Activated CD4-positive, alpha-beta memory T cell treated with anti-CD3 and anti-CD28 coated beads for 36 hours (primary cell): ENCODE measurements around the gene ALOXE3. TPM values are rescaled to one million over a fixed set of nuclear protein-coding genes. Genes with fewer than 3 reads are reported as not detected.
"Not testable (repeated sequence)": the region's sequence is repeated elsewhere in the genome, so short reads cannot be mapped to it uniquely, and the experiment has no call there.

Experiments
- CTCF ChIA-PET: fragments of 350-600 bp; sonication (Branson Sonifier 250); formaldehyde crosslinking; loops from one replicate; lab custom pipeline; 2021; ENCODE audit warnings: antibody characterized with exemption, inconsistent platforms; lab: Charles Lee
- POLR2A ChIA-PET: fragments of 350-600 bp; sonication (Branson Sonifier 250); formaldehyde crosslinking; loops from one replicate; lab custom pipeline; 2021; ENCODE audit warnings: antibody characterized with exemption; lab: Charles Lee
- DNase-seq: peaks from one replicate; pipeline ENCODE4 v3.0.0-alpha.2; 2020
- H3K27ac Mint-ChIP-seq: one replicate; pipeline ENCODE4 v1.8.0; 2021; ENCODE audit warnings: mixed read lengths
- H3K27me3 Mint-ChIP-seq: one replicate; pipeline ENCODE4 v1.8.0; 2021; ENCODE audit warnings: mixed read lengths
- H3K36me3 Mint-ChIP-seq: one replicate; pipeline ENCODE4 v1.8.0; 2021; ENCODE audit warnings: mixed read lengths
- H3K4me1 Mint-ChIP-seq: one replicate; pipeline ENCODE4 v1.8.0; 2021; ENCODE audit warnings: low read depth, mixed read lengths
- H3K4me3 Mint-ChIP-seq: one replicate; pipeline ENCODE4 v1.8.0; 2021; ENCODE audit warnings: mild to moderate bottlenecking, mixed read lengths
- H3K9me3 Mint-ChIP-seq: one replicate; pipeline ENCODE4 v1.8.0; 2021; ENCODE audit warnings: mixed read lengths
- intact Hi-C: fragments of 100-400 bp; cut with micrococcal nuclease; formaldehyde crosslinking; loops from one replicate; pipeline ENCODE4 v1.15.1; 2023
- total RNA-seq, 2 experiments: library from RNA; stranded (reverse); gene quantifications; one replicate each; pipeline ENCODE4 v1.2.3, GENCODE V29; 2021

ALOXE3 gene
- total RNA-seq, 2 experiments from 2014 or later: 0.12 TPM

GRCh38 chr17:8108972-8109660 is 9.2 kb downstream of the ALOXE3 start:
- H3K9me3 Mint-ChIP-seq: no peaks in the 10 kb centered on the region
- no peak for DNase-seq
- POLR2A ChIA-PET: no interaction called here
- peaks cover 14% of the 10 kb centered on the region for H3K27me3 Mint-ChIP-seq
- H3K27ac Mint-ChIP-seq: no peak overlapping the region
- CTCF ChIA-PET: interaction anchor here (0.9 to 12.5 kb wide), 14 partner anchors 9 to 120 kb away, joined by 3 to 172 read pairs (median 12); partner anchors contain the start of genes ALOX12B and ALOXE3
- H3K4me3 Mint-ChIP-seq: no peak overlapping the region
- intact Hi-C loops: no loop called here
- H3K36me3 Mint-ChIP-seq: no peaks in the 10 kb centered on the region
- H3K4me1 Mint-ChIP-seq: peaks cover 8% of the 10 kb centered on the region

- H3K4me1 Mint-ChIP-seq, H3K9me3 Mint-ChIP-seq, H3K27ac Mint-ChIP-seq, DNase-seq, H3K36me3 Mint-ChIP-seq, H3K4me3 Mint-ChIP-seq, H3K27me3 Mint-ChIP-seq, POLR2A ChIA-PET, intact Hi-C loops: not testable (repeated sequence)
- CTCF ChIA-PET: interaction anchor here (0.7 to 12.5 kb wide), 5 partner anchors 9 to 47 kb away, joined by 3 to 172 read pairs (median 23); partner anchors contain the start of gene ALOXE3
Observed at GRCh38 chr17:8106980-8107379, 11.3 kb downstream of the ALOXE3 start.

GRCh38 chr17:8105957-8106398 is 12.3 kb downstream of the ALOXE3 start:
- CTCF ChIA-PET: interaction anchor here (1.2 to 12.5 kb wide), 6 partner anchors 12 to 46 kb away, joined by 3 to 172 read pairs (median 16); partner anchors contain the start of gene ALOXE3
- DNase-seq: peak; percentile 42
- POLR2A ChIA-PET: no interaction called here
- Mint-ChIP-seq H3K4me1 (peaks cover 8% of the 10 kb centered on the region), H3K27ac (peak overlapping the region; percentile 43), H3K36me3 (no peaks in the 10 kb centered on the region), H3K9me3 (no peaks in the 10 kb centered on the region), H3K4me3 (no peak overlapping the region), H3K27me3 (no peaks in the 10 kb centered on the region)
- intact Hi-C loops: no loop called here

GRCh38 chr17:8104911-8105310 is 13.4 kb downstream of the ALOXE3 start:
- Mint-ChIP-seq H3K9me3 (no peaks in the 10 kb centered on the region), H3K4me3 (no peak overlapping the region), H3K36me3 (no peaks in the 10 kb centered on the region), H3K27ac (no peak overlapping the region), H3K27me3 (no peaks in the 10 kb centered on the region), H3K4me1 (peaks cover 8% of the 10 kb centered on the region)
- POLR2A ChIA-PET: interaction anchor here (1.3 kb wide), 1 partner anchor 10 kb away, joined by 4 read pairs; no protein-coding TSS in a partner anchor
- CTCF ChIA-PET: interaction anchor here (0.8 to 12.5 kb wide), 8 partner anchors 12 to 196 kb away, joined by 3 to 172 read pairs (median 6); partner anchors contain the start of gene ALOXE3
- DNase-seq: no peak
- intact Hi-C loops: no loop called here

GRCh38 chr17:8103549-8103948 is 14.8 kb downstream of the ALOXE3 start:
- DNase-seq: no peak
- no peaks in the 10 kb centered on the region for H3K36me3 Mint-ChIP-seq
- no peak overlapping the region for H3K27ac Mint-ChIP-seq
- H3K27me3 Mint-ChIP-seq: no peaks in the 10 kb centered on the region
- POLR2A ChIA-PET: no interaction called here
- no peaks in the 10 kb centered on the region for H3K9me3 Mint-ChIP-seq
- peaks cover 8% of the 10 kb centered on the region for H3K4me1 Mint-ChIP-seq
- intact Hi-C loops: no loop called here
- CTCF ChIA-PET: interaction anchor here (1.8 to 12.5 kb wide), 4 partner anchors 11 to 44 kb away, joined by 5 to 172 read pairs (median 26); partner anchors contain the start of gene ALOXE3
- no peak overlapping the region for H3K4me3 Mint-ChIP-seq

- Mint-ChIP-seq H3K4me1 (peaks cover 8% of the 10 kb centered on the region), H3K9me3 (no peaks in the 10 kb centered on the region), H3K27ac (no peak overlapping the region), H3K36me3 (no peaks in the 10 kb centered on the region), H3K27me3 (no peaks in the 10 kb centered on the region), H3K4me3 (no peak overlapping the region)
- intact Hi-C loops: no loop called here
- CTCF ChIA-PET: interaction anchor here (0.5 to 12.5 kb wide), 6 partner anchors 9 to 66 kb away, joined by 3 to 172 read pairs (median 14); no protein-coding TSS in a partner anchor
- no peak for DNase-seq
- POLR2A ChIA-PET: no interaction called here
Observed at GRCh38 chr17:8101721-8102120, 16.6 kb downstream of the ALOXE3 start.

GRCh38 chr17:8100763-8101162 is 17.6 kb downstream of the ALOXE3 start:
- intact Hi-C loops: no loop called here
- no peak for DNase-seq
- ChIA-PET CTCF (interaction anchor here (0.6 to 5.0 kb wide), 6 partner anchors 10 to 67 kb away, joined by 3 to 28 read pairs (median 4); no protein-coding TSS in a partner anchor), POLR2A (interaction anchor here (0.6 kb wide), 2 partner anchors 14 to 150 kb away, joined by 3 read pairs; no protein-coding TSS in a partner anchor)
- Mint-ChIP-seq H3K27ac (no peak overlapping the region), H3K27me3 (no peaks in the 10 kb centered on the region), H3K9me3 (no peaks in the 10 kb centered on the region), H3K4me3 (no peak overlapping the region), H3K4me1 (no peaks in the 10 kb centered on the region), H3K36me3 (no peaks in the 10 kb centered on the region)

- CTCF ChIA-PET: interaction anchor here (0.6 to 5.0 kb wide), 4 partner anchors 10 to 68 kb away, joined by 3 to 28 read pairs (median 14); no protein-coding TSS in a partner anchor
- H3K27ac Mint-ChIP-seq: no peak overlapping the region
- intact Hi-C loops: no loop called here
- H3K4me1 Mint-ChIP-seq: no peaks in the 10 kb centered on the region
- no peaks in the 10 kb centered on the region for H3K36me3 Mint-ChIP-seq
- H3K9me3 Mint-ChIP-seq: no peaks in the 10 kb centered on the region
- no peaks in the 10 kb centered on the region for H3K27me3 Mint-ChIP-seq
- POLR2A ChIA-PET: interaction anchor here (0.6 kb wide), 1 partner anchor 15 kb away, joined by 3 read pairs; no protein-coding TSS in a partner anchor
- DNase-seq: no peak
- H3K4me3 Mint-ChIP-seq: no peak overlapping the region
Observed at GRCh38 chr17:8100111-8100510, 18.2 kb downstream of the ALOXE3 start.

- POLR2A ChIA-PET: no interaction called here
- Mint-ChIP-seq H3K4me3 (no peak overlapping the region), H3K36me3 (no peaks in the 10 kb centered on the region), H3K27ac (no peak overlapping the region), H3K4me1 (peaks cover 10% of the 10 kb centered on the region), H3K27me3 (peaks cover 6% of the 10 kb centered on the region), H3K9me3 (no peaks in the 10 kb centered on the region)
- DNase-seq: no peak
- CTCF ChIA-PET: interaction anchor here (0.8 kb wide), 1 partner anchor 17 kb away, joined by 3 read pairs; no protein-coding TSS in a partner anchor
- intact Hi-C loops: no loop called here
Observed at GRCh38 chr17:8096541-8096940, 21.8 kb downstream of the ALOXE3 start.

GRCh38 chr17:8095361-8095760 is 23.0 kb downstream of the ALOXE3 start:
- CTCF ChIA-PET: interaction anchor here (1.1 to 13.4 kb wide), 5 partner anchors 12 to 200 kb away, joined by 8 to 172 read pairs (median 92); partner anchors contain the start of genes ALOXE3, HES7 and SLC25A35
- DNase-seq: no peak
- intact Hi-C loops: no loop called here
- Mint-ChIP-seq H3K27ac (no peak overlapping the region), H3K9me3 (no peaks in the 10 kb centered on the region), H3K27me3 (peaks cover 14% of the 10 kb centered on the region), H3K36me3 (no peaks in the 10 kb centered on the region), H3K4me1 (peaks cover 10% of the 10 kb centered on the region), H3K4me3 (no peak overlapping the region)
- POLR2A ChIA-PET: no interaction called here

GRCh38 chr17:8091033-8091687 is 27.2 kb downstream of the ALOXE3 start:
- CTCF ChIA-PET: interaction anchor here (0.7 to 13.4 kb wide), 6 partner anchors 10 to 63 kb away, joined by 3 to 172 read pairs (median 42); partner anchors contain the start of gene ALOXE3
- no peak for DNase-seq
- no peak overlapping the region for H3K4me3 Mint-ChIP-seq
- H3K27ac Mint-ChIP-seq: no peak overlapping the region
- no peaks in the 10 kb centered on the region for H3K9me3 Mint-ChIP-seq
- peaks cover 24% of the 10 kb centered on the region for H3K27me3 Mint-ChIP-seq
- intact Hi-C loops: no loop called here
- H3K36me3 Mint-ChIP-seq: no peaks in the 10 kb centered on the region
- POLR2A ChIA-PET: no interaction called here
- peaks cover 10% of the 10 kb centered on the region for H3K4me1 Mint-ChIP-seq
